Mammary epithelial cell (primary cell): Measurements from ENCODE around the gene ALDH2.

Source experiments
- EZH2 ChIP-seq: IDR thresholded peaks from 2 replicates; pipeline ENCODE4 v1.6.1; 2012; ENCODE audit warnings: low read length, inconsistent platforms, borderline replicate concordance
- TF ChIP-seq, protein P1 (sequence below), 2 donors: IDR thresholded peaks in 1 of 2; conservative IDR thresholded peaks in 1 of 2; 2 replicates each; pipeline ENCODE4 v1.5.1; 2011 to 2012; ENCODE audit warnings: inconsistent platforms in 2 of 2, low read length in 2 of 2, mild to moderate bottlenecking in 2 of 2, control low read depth in 1 of 2, low read depth in 1 of 2; ENCODE audit not compliant: insufficient read depth in 1 of 2; ENCODE audit errors: extremely low read depth in 1 of 2

GRCh38 chr12:111792856-111793235, 26.1 kb downstream of the ALDH2 start:
- TF ChIP-seq, protein P1, sequence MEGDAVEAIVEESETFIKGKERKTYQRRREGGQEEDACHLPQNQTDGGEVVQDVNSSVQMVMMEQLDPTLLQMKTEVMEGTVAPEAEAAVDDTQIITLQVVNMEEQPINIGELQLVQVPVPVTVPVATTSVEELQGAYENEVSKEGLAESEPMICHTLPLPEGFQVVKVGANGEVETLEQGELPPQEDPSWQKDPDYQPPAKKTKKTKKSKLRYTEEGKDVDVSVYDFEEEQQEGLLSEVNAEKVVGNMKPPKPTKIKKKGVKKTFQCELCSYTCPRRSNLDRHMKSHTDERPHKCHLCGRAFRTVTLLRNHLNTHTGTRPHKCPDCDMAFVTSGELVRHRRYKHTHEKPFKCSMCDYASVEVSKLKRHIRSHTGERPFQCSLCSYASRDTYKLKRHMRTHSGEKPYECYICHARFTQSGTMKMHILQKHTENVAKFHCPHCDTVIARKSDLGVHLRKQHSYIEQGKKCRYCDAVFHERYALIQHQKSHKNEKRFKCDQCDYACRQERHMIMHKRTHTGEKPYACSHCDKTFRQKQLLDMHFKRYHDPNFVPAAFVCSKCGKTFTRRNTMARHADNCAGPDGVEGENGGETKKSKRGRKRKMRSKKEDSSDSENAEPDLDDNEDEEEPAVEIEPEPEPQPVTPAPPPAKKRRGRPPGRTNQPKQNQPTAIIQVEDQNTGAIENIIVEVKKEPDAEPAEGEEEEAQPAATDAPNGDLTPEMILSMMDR (conservative IDR thresholded peaks at IDR 0.05 in 1 of 2, IDR thresholded peaks at IDR 0.05 in 1 of 2; ENCODE audit: extremely low read depth in 1 of 2, insufficient read depth in 1 of 2, low read depth in 1 of 2, low read length in 2 of 2): no peak
- TF ChIP-seq EZH2: no peak
